Panc1 (cell line): Measurements from ENCODE around the gene PIBF1.

ENCODE experiments used
- POLR2AphosphoS5 ChIP-seq: IDR thresholded peaks from 2 replicates; pipeline ENCODE4 v1.6.1; 2012; ENCODE audit warnings: mild to moderate bottlenecking, low read depth, low read length, moderate library complexity
- REST ChIP-seq, 2 experiments: IDR thresholded peaks; 2 replicates each; pipeline ENCODE4 v1.6.1; 2011 to 2012; ENCODE audit warnings: low read depth in 2 of 2, control low read depth in 1 of 2, low read length in 1 of 2, mild to moderate bottlenecking in 1 of 2, moderate library complexity in 1 of 2; ENCODE audit not compliant: insufficient read depth in 1 of 2
- SIN3A ChIP-seq: IDR thresholded peaks from 2 replicates; pipeline ENCODE4 v1.6.1; 2012; ENCODE audit warnings: low read depth, mild to moderate bottlenecking, low read length, moderate library complexity, borderline replicate concordance; ENCODE audit not compliant: insufficient read depth
- TF ChIP-seq, protein P1 (sequence below): fragments of 450-650 bp; IDR thresholded peaks from 2 replicates; pipeline ENCODE4 v1.5.1; 2017; ENCODE audit warnings: mild to moderate bottlenecking

DNA sequence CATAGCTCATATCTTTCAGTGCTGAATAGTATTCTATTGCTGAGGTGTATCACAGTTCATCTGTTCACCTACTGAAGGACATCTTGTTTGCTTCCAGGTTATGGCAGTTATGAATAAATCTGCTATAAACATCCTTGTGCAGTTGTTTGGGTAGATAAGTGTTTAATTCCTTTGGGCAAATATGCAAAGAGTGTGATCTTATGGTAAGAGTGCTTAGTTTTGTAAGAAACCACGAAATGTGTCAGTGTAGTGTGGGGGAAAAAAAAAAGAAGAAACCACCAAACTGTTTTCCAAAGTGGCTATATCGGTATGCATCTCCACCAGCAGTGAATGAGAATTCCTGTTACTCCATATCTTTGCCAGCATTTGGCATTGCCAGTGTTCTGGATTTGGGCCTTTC lies 93.3 kb downstream of the PIBF1 start:
- no peak for TF ChIP-seq POLR2AphosphoS5
- TF ChIP-seq, protein P1, sequence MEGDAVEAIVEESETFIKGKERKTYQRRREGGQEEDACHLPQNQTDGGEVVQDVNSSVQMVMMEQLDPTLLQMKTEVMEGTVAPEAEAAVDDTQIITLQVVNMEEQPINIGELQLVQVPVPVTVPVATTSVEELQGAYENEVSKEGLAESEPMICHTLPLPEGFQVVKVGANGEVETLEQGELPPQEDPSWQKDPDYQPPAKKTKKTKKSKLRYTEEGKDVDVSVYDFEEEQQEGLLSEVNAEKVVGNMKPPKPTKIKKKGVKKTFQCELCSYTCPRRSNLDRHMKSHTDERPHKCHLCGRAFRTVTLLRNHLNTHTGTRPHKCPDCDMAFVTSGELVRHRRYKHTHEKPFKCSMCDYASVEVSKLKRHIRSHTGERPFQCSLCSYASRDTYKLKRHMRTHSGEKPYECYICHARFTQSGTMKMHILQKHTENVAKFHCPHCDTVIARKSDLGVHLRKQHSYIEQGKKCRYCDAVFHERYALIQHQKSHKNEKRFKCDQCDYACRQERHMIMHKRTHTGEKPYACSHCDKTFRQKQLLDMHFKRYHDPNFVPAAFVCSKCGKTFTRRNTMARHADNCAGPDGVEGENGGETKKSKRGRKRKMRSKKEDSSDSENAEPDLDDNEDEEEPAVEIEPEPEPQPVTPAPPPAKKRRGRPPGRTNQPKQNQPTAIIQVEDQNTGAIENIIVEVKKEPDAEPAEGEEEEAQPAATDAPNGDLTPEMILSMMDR = no peak
- no peak for TF ChIP-seq REST (IDR thresholded peaks at IDR 0.05; ENCODE audit: insufficient read depth in 1 of 2, low read depth in 2 of 2, low read length in 1 of 2)
- no peak for TF ChIP-seq SIN3A
